Liver (tissue), 9 donors: ENCODE measurements around the gene TMPRSS9. TPM values are rescaled to one million over a fixed set of nuclear protein-coding genes. Genes with fewer than 3 reads are reported as not detected.

Experiments used
- DNase-seq: peaks from one replicate; pipeline ENCODE4 v3.0.0-alpha.2; 2017; ENCODE audit warnings: low spot score
- H3K27ac ChIP-seq, 2 donors: one replicate each; pipeline ENCODE4 v1.7.0; 2013; ENCODE audit warnings: inconsistent platforms in 2 of 2, low read length in 2 of 2, control low read depth in 1 of 2, low read depth in 1 of 2, mild to moderate bottlenecking in 1 of 2
- H3K27me3 ChIP-seq, 4 donors: one replicate each; pipeline versions ENCODE4 v1.6.1 to v1.7.0; 2013; ENCODE audit warnings: low read length in 3 of 4, inconsistent platforms in 1 of 4, mild to moderate bottlenecking in 1 of 4, moderate library complexity in 1 of 4; ENCODE audit not compliant: control insufficient read depth in 4 of 4, insufficient read depth in 4 of 4
- H3K36me3 ChIP-seq, 4 donors: one replicate each; pipeline versions ENCODE4 v1.6.1 to v1.7.0; 2013; ENCODE audit warnings: low read length in 3 of 4, mild to moderate bottlenecking in 3 of 4, low read depth in 1 of 4, moderate library complexity in 1 of 4; ENCODE audit not compliant: control insufficient read depth in 4 of 4, insufficient read depth in 3 of 4
- H3K4me1 ChIP-seq, 4 donors: one replicate each; pipeline versions ENCODE4 v1.6.1 to v1.7.0; 2013; ENCODE audit warnings: low read length in 3 of 4, mild to moderate bottlenecking in 3 of 4, moderate library complexity in 1 of 4; ENCODE audit not compliant: control insufficient read depth in 4 of 4, insufficient read depth in 4 of 4
- H3K4me3 ChIP-seq, 3 donors: one replicate each; pipeline versions ENCODE4 v1.6.1 to v1.7.0; 2013; ENCODE audit warnings: low read length in 3 of 3, control low read depth in 1 of 3, low read depth in 1 of 3, mild to moderate bottlenecking in 1 of 3
- H3K9ac ChIP-seq, 2 donors: one replicate each; pipeline ENCODE4 v1.7.0; 2013; ENCODE audit warnings: low read length in 2 of 2, mild to moderate bottlenecking in 2 of 2, moderate library complexity in 2 of 2, control low read depth in 1 of 2, low read depth in 1 of 2
- H3K9me3 ChIP-seq, 4 donors: one replicate each; pipeline versions ENCODE4 v1.6.1 to v1.7.0; 2013; ENCODE audit warnings: low read length in 3 of 4; ENCODE audit not compliant: control insufficient read depth in 4 of 4
- EGR1 ChIP-seq, 2 donors: IDR thresholded peaks; 2 replicates each; pipeline ENCODE4 v1.6.1; 2016 to 2018; ENCODE audit warnings: antibody characterized with exemption in 2 of 2, low read depth in 2 of 2
- FOXA1 ChIP-seq: IDR thresholded peaks from 2 replicates; pipeline ENCODE4 v1.6.1; 2016; ENCODE audit warnings: antibody characterized with exemption
- FOXA2 ChIP-seq: IDR thresholded peaks from 2 replicates; pipeline ENCODE4 v1.6.1; 2016; ENCODE audit warnings: antibody characterized with exemption
- GABPA ChIP-seq, 2 donors: IDR thresholded peaks in 1 of 2; conservative IDR thresholded peaks in 1 of 2; 2 replicates each; pipeline ENCODE4 v1.6.1; 2016; ENCODE audit warnings: antibody characterized with exemption in 2 of 2, mild to moderate bottlenecking in 1 of 2, moderate library complexity in 1 of 2
- HNF4A ChIP-seq, 2 donors: conservative IDR thresholded peaks; 2 replicates each; pipeline ENCODE4 v1.6.1; 2016; ENCODE audit warnings: antibody characterized with exemption in 2 of 2, mild to moderate bottlenecking in 2 of 2
- NR2F2 ChIP-seq: IDR thresholded peaks from 2 replicates; pipeline ENCODE4 v1.6.1; 2016; ENCODE audit warnings: antibody characterized with exemption
- RAD21 ChIP-seq, 2 donors: IDR thresholded peaks; 2 replicates each; pipeline ENCODE4 v1.6.1; 2016; ENCODE audit warnings: antibody characterized with exemption in 2 of 2, mild to moderate bottlenecking in 2 of 2
- RXRA ChIP-seq, 2 donors: IDR thresholded peaks; 2 replicates each; pipeline ENCODE4 v1.6.1; 2017 to 2018; ENCODE audit warnings: antibody characterized with exemption in 2 of 2, mild to moderate bottlenecking in 1 of 2
- TAF1 ChIP-seq: conservative IDR thresholded peaks from 2 replicates; pipeline ENCODE4 v1.6.1; 2016; ENCODE audit warnings: antibody characterized with exemption, mild to moderate bottlenecking
- YY1 ChIP-seq: IDR thresholded peaks from 2 replicates; pipeline ENCODE4 v1.6.1; 2016; ENCODE audit warnings: antibody characterized with exemption, mild to moderate bottlenecking
- WGBS: extraction: QIAGEN DNeasy Blood & Tissue Kit; methylation state at CpG from one replicate; pipeline ENCODE4 v1.1.7; 2013; 5-methylcytosine and 5-hydroxymethylcytosine counted together
- polyA plus RNA-seq, 2 donors: library from polyadenylated mRNA; stranded (reverse) in 1 of 2; unstranded in 1 of 2; fragments of 200-250 nt in 1 of 2; fragments of >200 nt in 1 of 2; fragmentation: Nextera tagmentation in 1 of 2; extraction: Ambion mirVana in 1 of 2; gene quantifications; one replicate each; pipeline versions ENCODE4 v1.2.1 to v1.2.3, GENCODE V29; 2013 to 2015
- total RNA-seq, 2 donors: library from RNA; depleted of rRNA; stranded (reverse); fragments of >200 nt; gene quantifications; one replicate each; pipeline ENCODE4 v1.2.3, GENCODE V29; 2014
- TF ChIP-seq, protein P1 (sequence below): fragments of 150-350 bp; IDR thresholded peaks from 2 replicates; pipeline ENCODE4 v1.5.1; 2017; ENCODE audit warnings: improper control_type of control experiment, low read depth, low read length; ENCODE audit not compliant: missing input control
- TF ChIP-seq, protein P2 (sequence below): IDR thresholded peaks from 2 replicates; pipeline ENCODE4 v1.6.1; 2016; ENCODE audit warnings: antibody characterized with exemption
- TF ChIP-seq, protein P3 (sequence below): IDR thresholded peaks from 2 replicates; pipeline ENCODE4 v1.6.1; 2016; ENCODE audit warnings: antibody characterized with exemption, mild to moderate bottlenecking
- TF ChIP-seq, protein P4 (sequence below): IDR thresholded peaks from 2 replicates; pipeline ENCODE4 v1.6.1; 2016; ENCODE audit warnings: antibody characterized with exemption
- donor health status: healthy.
- donor health status: healthy.
- donor health status: healthy.
- donor health status: healthy.
- donor health status: healthy.

The TMPRSS9 gene
- total and polyA plus RNA-seq, 4 donors = 0.39 to 24.8 (median 1.5) TPM

DNA sequence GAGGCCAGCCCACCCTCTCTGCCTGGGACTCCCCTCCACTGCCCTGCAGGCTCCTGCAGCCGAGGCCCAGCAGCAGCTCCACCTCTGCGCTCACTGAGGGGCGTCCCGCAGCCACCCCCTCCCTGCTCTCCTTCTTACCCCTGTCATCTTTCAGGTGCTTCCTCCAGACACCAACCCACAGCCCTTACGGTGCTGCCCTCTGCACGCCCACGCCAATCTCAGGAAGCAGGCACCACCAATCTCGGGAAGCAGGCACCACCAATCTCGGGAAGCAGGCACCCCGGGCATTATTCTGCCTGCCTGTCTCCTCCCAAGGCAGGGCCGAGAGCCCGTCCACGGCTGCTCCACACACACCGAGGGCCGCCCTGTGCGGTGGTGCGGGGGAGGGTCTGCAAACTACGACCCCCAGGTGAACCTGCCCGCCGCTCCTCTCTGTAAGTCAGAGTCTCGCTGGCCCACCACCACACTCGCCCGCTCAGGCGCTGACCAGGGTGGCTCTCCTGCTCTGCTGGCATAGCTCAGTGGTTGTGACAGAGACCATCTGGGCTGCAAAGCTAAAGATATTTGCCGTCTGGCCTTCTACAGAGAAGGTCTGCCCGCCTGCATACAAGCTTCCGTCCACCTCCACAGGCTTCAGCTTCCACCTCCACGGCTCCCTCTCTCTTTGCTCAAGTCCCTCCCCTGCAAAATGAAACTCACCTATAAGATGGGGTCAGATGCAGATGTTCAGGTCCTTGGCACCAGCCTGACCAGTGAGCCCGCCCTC, 34.6 kb upstream of the TMPRSS9 start:
- Histone ChIP-seq H3K9ac (no peak overlapping the region), H3K27ac (no peak overlapping the region), H3K4me3 (no peak overlapping the region), H3K27me3 (no peaks in the 10 kb centered on the region), H3K4me1 (peaks cover 9 to 27% (median 26%) of the 10 kb centered on the region in 4 donors), H3K36me3 (peaks cover 0 to 18% (median 3%) of the 10 kb centered on the region in 4 donors), H3K9me3 (no peaks in the 10 kb centered on the region)
- WGBS = 82% methylated on average over 29 of the region's 29 CpGs
- TF ChIP-seq RXRA (IDR thresholded peaks at IDR 0.05) (no peak), YY1 (no peak), NR2F2 (no peak), HNF4A (conservative IDR thresholded peaks at IDR 0.05) (no peak), TAF1 (no peak), RAD21 (IDR thresholded peaks at IDR 0.05) (no peak), EGR1 (IDR thresholded peaks at IDR 0.05; ENCODE audit: low read depth in 2 of 2) (no peak), FOXA2 (no peak), FOXA1 (no peak), GABPA (IDR thresholded peaks at IDR 0.05 in 1 of 2, conservative IDR thresholded peaks at IDR 0.05 in 1 of 2) (no peak)
- TF ChIP-seq, protein P1, sequence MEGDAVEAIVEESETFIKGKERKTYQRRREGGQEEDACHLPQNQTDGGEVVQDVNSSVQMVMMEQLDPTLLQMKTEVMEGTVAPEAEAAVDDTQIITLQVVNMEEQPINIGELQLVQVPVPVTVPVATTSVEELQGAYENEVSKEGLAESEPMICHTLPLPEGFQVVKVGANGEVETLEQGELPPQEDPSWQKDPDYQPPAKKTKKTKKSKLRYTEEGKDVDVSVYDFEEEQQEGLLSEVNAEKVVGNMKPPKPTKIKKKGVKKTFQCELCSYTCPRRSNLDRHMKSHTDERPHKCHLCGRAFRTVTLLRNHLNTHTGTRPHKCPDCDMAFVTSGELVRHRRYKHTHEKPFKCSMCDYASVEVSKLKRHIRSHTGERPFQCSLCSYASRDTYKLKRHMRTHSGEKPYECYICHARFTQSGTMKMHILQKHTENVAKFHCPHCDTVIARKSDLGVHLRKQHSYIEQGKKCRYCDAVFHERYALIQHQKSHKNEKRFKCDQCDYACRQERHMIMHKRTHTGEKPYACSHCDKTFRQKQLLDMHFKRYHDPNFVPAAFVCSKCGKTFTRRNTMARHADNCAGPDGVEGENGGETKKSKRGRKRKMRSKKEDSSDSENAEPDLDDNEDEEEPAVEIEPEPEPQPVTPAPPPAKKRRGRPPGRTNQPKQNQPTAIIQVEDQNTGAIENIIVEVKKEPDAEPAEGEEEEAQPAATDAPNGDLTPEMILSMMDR = no peak
- TF ChIP-seq, protein P2, sequence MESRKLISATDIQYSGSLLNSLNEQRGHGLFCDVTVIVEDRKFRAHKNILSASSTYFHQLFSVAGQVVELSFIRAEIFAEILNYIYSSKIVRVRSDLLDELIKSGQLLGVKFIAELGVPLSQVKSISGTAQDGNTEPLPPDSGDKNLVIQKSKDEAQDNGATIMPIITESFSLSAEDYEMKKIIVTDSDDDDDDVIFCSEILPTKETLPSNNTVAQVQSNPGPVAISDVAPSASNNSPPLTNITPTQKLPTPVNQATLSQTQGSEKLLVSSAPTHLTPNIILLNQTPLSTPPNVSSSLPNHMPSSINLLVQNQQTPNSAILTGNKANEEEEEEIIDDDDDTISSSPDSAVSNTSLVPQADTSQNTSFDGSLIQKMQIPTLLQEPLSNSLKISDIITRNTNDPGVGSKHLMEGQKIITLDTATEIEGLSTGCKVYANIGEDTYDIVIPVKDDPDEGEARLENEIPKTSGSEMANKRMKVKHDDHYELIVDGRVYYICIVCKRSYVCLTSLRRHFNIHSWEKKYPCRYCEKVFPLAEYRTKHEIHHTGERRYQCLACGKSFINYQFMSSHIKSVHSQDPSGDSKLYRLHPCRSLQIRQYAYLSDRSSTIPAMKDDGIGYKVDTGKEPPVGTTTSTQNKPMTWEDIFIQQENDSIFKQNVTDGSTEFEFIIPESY = no peak
- TF ChIP-seq, protein P3, sequence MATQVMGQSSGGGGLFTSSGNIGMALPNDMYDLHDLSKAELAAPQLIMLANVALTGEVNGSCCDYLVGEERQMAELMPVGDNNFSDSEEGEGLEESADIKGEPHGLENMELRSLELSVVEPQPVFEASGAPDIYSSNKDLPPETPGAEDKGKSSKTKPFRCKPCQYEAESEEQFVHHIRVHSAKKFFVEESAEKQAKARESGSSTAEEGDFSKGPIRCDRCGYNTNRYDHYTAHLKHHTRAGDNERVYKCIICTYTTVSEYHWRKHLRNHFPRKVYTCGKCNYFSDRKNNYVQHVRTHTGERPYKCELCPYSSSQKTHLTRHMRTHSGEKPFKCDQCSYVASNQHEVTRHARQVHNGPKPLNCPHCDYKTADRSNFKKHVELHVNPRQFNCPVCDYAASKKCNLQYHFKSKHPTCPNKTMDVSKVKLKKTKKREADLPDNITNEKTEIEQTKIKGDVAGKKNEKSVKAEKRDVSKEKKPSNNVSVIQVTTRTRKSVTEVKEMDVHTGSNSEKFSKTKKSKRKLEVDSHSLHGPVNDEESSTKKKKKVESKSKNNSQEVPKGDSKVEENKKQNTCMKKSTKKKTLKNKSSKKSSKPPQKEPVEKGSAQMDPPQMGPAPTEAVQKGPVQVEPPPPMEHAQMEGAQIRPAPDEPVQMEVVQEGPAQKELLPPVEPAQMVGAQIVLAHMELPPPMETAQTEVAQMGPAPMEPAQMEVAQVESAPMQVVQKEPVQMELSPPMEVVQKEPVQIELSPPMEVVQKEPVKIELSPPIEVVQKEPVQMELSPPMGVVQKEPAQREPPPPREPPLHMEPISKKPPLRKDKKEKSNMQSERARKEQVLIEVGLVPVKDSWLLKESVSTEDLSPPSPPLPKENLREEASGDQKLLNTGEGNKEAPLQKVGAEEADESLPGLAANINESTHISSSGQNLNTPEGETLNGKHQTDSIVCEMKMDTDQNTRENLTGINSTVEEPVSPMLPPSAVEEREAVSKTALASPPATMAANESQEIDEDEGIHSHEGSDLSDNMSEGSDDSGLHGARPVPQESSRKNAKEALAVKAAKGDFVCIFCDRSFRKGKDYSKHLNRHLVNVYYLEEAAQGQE = no peak
- TF ChIP-seq, protein P4, sequence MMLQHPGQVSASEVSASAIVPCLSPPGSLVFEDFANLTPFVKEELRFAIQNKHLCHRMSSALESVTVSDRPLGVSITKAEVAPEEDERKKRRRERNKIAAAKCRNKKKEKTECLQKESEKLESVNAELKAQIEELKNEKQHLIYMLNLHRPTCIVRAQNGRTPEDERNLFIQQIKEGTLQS = no peak
- DNase-seq = no peak
